NCI-H2081 treated with DMSO at 0.1 percent for 48 hours (cell line): Measurements from ENCODE around the gene SCMH1.
"Not testable (repeated sequence)": the region's sequence is repeated elsewhere in the genome, so short reads cannot be mapped to it uniquely, and the experiment has no call there.

Experiments used
- DNase-seq: peaks from one replicate; lab custom pipeline; 2025; lab: John Stamatoyannopoulos, UW

SCMH1 gene

DNA sequence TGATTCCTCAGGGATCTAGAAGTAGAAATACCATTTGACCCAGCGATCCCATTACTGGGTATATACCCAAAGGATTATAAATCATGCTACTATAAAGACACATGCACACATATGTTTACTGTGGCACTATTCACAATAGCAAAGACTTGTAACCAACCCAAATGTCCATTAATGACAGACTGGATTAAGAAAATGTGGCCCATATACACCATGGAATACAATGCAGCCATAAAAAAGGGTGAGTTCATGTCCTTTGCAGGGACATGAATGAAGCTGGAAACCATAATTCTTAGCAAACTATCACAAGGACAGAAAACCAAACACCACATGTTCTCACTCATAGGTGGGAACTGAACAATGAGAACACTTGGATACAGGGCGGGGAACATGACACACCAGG, 30.5 kb downstream of the SCMH1 start:
- DNase-seq: not testable (repeated sequence)

DNA sequence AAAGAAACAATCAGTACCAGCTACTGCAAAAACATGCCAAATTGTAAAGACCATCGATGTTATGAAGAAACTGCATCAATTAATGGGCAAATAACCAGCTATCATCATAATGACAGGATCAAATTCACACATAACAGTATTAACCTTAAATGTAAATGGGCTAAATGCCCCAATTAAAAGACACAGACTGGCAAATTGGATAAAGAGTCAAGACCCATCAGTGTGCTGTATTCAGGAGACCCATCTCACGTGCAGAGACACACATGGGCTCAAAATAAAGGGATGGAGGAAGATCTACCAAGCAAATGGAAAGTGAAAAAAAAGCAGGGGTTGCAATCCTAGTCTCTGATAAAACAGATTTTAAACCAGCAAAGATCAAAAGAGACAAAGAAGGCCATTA, 35.1 kb downstream of the SCMH1 start:
- not testable (repeated sequence) for DNase-seq

DNA sequence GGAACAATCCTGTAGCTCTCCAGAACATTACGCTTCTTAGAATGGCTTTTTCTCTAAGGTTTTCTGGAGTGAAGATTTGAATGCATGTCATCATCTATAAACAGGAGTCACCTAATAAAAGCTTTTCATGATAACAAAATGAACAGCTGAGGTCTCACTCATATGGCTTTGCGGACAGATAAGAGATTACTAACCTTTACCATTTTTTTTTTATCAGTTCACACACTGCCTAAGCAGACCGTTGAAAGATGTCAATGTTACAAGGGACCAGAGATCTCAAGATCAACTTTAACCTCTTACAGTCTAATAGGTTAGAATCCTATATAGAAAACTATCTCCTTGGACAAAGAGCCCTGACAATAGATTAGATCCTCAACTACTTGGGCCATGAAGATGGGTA, 41.4 kb downstream of the SCMH1 start:
- no peak for DNase-seq

GRCh38 chr1:41199375-41199774, 42.7 kb downstream of the SCMH1 start:
- no peak for DNase-seq

GRCh38 chr1:41192456-41193178, 49.5 kb downstream of the SCMH1 start:
- no peak for DNase-seq

DNA sequence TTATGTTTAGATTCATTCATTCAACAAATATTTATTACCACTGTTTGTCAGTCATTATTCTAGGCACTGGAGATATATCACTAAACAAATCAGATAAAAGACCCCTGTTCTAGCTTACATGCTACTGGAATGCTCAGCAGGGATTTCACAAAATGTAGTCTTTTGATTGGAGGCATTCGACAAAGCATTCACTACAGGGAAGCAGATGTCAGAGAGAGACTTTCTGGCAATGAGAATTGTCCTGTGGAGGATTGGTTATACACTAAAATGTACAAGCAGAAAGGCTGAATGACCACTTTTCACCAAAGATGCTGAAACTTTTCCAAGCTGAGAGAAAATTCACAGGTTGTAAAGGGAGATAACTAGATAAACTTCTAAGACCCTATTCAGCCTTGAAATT, 57.7 kb downstream of the SCMH1 start:
- no peak for DNase-seq

DNA sequence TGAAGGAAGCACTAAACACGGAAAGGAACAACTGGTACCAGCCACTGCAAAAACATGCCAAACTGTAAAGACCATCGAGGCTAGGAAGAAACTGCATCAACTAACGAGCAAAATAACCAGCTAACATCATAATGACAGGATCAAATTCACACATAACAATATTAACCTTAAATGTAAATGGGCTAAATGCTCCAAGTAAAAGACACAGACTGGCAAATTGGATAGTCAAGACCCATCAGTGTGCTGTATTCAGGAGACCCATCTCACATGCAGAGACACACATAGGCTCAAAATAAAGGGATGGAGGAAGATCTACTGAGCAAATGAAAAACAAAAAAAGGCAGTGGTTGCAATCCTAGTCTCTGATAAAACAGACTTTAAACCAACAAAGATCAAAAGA, 63.9 kb downstream of the SCMH1 start:
- DNase-seq: not testable (repeated sequence)

GRCh38 chr1:41175546-41175945, 66.6 kb downstream of the SCMH1 start:
- no peak for DNase-seq

DNA sequence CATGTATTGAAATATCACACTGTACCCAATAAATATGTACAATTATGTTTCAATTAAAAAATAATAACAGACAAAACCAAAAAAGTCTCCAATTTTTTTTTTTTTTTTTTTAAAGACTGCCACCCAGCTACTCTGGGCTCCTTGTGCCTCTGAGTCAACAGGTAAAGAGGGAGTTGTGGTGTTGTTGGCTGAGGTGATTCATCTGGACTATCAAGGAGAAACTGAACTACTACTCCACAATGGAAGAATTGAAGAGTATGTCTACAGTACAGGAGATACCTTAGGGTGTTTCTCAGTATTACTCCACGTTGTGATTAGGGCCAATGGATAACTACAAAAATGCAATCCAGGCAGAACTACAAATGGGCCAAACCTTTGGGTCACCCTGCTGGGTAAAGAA, 67.9 kb downstream of the SCMH1 start:
- no peak for DNase-seq

- DNase-seq: no peak
Observed at GRCh38 chr1:41173651-41174050, 68.5 kb downstream of the SCMH1 start.

- DNase-seq: no peak
Observed at GRCh38 chr1:41171266-41171874, 70.7 kb downstream of the SCMH1 start.

DNA sequence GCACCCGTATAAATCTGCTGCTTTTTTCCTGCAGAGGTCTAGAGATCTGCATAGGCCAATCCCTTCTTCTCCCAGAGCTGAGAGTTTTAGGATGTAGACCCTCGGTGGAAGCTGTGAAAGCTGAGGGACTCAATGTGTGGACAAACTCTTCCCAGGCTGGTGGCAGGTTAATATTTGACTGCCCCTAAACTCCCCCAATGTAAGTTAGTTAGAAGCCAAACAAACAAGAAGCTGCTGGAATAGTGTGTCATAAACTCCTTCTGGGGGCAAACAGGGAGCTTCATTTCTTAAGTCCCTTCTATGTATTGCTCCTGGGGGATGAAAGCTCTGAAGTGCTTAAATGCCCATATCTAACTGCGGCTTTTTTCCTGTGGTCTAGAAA, 72.3 kb downstream of the SCMH1 start:
- DNase-seq: no peak

GRCh38 chr1:41169066-41169798, 72.9 kb downstream of the SCMH1 start:
- DNase-seq: no peak

DNA sequence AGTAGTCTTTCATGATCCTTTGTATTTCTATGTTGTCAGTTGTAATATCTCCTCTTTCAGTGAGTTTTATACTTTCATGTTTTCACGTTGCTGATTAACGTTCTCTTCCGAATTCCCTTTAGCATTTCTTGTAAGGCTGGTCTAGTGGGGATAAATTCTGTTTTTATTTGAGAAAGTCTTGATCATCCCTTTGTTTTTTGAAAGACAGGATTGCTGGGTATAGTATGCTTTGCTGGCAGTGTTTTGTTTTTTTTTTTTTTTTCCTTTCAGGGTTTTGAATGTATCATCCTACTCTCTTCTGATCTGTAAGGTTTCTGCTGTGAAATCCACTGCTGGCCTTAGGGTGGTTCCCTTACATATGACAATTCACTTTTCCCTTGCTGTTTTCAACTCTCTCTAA, 74.4 kb downstream of the SCMH1 start:
- no peak for DNase-seq

- DNase-seq: no peak
Observed at GRCh38 chr1:41164727-41165126, 77.4 kb downstream of the SCMH1 start.

- DNase-seq: no peak
Observed at GRCh38 chr1:41162441-41162840, 79.7 kb downstream of the SCMH1 start.

GRCh38 chr1:41161846-41162245, 80.3 kb downstream of the SCMH1 start:
- no peak for DNase-seq

DNA sequence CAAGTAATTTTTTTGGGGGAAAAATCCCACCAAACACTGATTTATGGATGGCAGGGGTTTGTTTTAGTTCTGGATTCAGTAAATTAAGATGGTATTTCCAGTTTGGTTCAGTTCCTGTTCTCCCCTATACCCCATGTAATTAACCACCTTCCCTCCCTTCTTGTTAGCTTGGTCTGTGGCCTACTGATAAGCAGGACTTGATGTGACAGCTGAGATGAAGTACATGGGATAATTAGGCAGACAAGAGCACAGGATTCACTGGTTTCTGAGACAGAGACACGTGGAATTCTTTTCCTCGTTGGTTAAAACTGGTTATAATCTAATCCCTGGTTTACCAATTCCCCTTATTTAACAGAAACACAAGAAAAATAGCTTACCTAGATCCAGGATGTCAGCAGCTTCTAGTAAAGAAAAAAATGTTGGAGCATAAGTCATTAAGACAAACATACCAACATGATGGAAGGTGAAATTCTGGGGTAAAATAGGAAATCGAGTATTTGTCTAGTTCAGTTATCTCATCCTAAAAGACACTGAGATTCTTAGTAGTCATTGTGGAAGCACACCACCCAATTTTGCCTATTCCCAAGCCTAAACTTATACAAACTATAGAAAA, 81.5 kb downstream of the SCMH1 start:
- DNase-seq: no peak

DNA sequence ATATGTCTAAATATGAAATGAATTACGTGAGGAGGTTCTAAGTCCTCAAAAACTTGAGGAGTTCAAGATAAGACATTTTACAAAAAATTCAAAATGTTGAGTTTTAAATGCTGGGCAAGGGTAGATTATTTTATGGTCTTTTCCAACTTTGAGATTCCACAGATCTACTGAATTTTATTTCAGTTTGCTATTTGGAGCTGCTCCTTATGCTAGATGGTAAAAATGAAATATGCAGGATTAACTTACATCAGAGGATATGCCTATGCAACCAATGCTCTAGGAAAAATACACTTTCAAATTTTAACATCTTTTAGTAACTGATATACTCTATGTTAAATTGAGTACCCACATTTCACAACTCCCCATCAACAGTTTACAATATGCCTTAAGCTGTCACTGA, 83.1 kb downstream of the SCMH1 start:
- DNase-seq: no peak

DNA sequence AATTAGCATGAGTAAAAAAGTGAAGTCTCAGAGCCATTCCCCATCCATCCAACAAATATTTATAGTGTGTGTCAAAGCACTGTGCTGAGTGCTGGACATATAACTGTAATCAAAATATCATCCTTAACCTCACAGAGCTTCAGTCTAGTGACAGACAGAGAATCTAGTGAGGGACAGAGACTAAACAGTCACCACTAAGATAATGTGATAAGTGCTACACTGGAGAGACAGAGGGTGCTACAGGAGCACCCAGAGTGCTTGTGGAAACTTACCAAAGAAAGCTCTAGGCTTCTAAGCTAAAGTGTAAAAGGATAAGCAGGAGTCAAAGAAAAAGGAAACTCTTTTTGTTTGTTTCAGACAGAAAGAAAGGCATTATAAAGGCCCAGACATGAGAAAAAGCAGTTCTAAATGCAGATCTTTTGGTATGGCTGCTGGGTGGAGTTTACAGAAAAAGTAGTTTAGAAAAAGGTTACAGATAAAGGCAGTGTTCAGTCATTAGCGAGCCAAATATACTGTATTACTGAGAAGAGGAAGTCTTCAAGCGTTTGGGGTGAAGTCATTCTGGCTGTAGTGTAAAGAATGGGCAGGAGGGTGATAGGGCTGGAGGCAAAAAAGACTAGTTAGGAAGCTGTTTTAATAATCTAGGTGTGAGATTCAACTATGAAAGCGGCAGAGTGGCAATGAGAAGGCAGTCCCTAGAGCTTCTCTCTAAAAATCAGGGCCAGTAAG, 83.8 kb downstream of the SCMH1 start:
- no peak for DNase-seq

DNA sequence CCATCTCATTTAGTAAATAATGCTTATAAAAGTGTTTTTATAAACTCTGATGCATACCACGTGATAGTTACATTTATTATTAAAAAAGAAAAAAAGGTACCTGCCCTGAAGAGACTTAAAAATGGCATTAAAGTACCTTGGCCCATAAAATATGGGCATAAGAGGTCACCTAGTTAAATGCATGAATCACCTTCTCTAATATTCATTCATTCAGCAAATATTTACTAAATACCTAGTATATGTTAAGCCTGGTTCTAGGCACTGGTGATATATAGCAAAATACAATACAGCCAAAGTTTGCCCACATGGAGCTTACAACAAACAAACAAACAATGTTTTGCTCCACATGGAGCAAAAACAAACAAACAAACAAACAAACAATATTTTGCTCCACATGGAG, 87.0 kb downstream of the SCMH1 start:
- DNase-seq: no peak

GRCh38 chr1:41153750-41154274, 88.3 kb downstream of the SCMH1 start:
- DNase-seq: no peak
